Endodermal cell (in vitro differentiated cells): ENCODE measurements around the gene OBSCN. TPM values are rescaled to one million over a fixed set of nuclear protein-coding genes. Genes with fewer than 3 reads are reported as not detected.

ENCODE experiments used
- DNase-seq: peaks from one replicate; pipeline ENCODE4 v3.0.0-alpha.2; 2017
- H3K27ac ChIP-seq: 2 replicates; pipeline ENCODE4 v1.5.1; 2013; ENCODE audit warnings: mild to moderate bottlenecking, low read depth, low read length, moderate library complexity
- H3K27me3 ChIP-seq: 2 replicates; pipeline ENCODE4 v1.6.1; 2013; ENCODE audit warnings: mild to moderate bottlenecking, low read length, moderate library complexity; ENCODE audit not compliant: insufficient read depth, control insufficient read depth, poor library complexity, severe bottlenecking
- H3K36me3 ChIP-seq: 2 replicates; pipeline ENCODE4 v1.7.0; 2013; ENCODE audit warnings: mild to moderate bottlenecking, low read length, moderate library complexity; ENCODE audit not compliant: control insufficient read depth, insufficient read depth
- H3K4me1 ChIP-seq: one replicate; pipeline ENCODE4 v1.7.0; 2013; ENCODE audit warnings: low read length; ENCODE audit not compliant: control insufficient read depth, insufficient read depth
- H3K4me3 ChIP-seq: 2 replicates; pipeline ENCODE4 v1.5.1; 2013; ENCODE audit warnings: mild to moderate bottlenecking, low read length, moderate library complexity
- H3K9ac ChIP-seq: 2 replicates; pipeline ENCODE4 v1.6.1; 2013; ENCODE audit warnings: mild to moderate bottlenecking, low read length, moderate library complexity; ENCODE audit not compliant: poor library complexity, severe bottlenecking; ENCODE audit errors: extremely low read depth
- H3K9me3 ChIP-seq: 2 replicates; pipeline ENCODE4 v1.6.1; 2013; ENCODE audit warnings: mild to moderate bottlenecking, low read length, moderate library complexity; ENCODE audit not compliant: control insufficient read depth
- H3K27ac Mint-ChIP-seq: 2 replicates; pipeline ENCODE4 v1.8.0; 2020; ENCODE audit warnings: mixed read lengths
- H3K27me3 Mint-ChIP-seq: 2 replicates; pipeline ENCODE4 v1.8.0; 2021; ENCODE audit warnings: mild to moderate bottlenecking, mixed read lengths; ENCODE audit not compliant: insufficient read depth
- H3K36me3 Mint-ChIP-seq: 2 replicates; pipeline ENCODE4 v1.8.0; 2020; ENCODE audit warnings: low read depth, mixed read lengths
- H3K4me1 Mint-ChIP-seq: 2 replicates; pipeline ENCODE4 v1.8.0; 2020; ENCODE audit warnings: mixed read lengths
- H3K4me3 Mint-ChIP-seq: 2 replicates; pipeline ENCODE4 v1.8.0; 2020; ENCODE audit warnings: mild to moderate bottlenecking, moderate library complexity, mixed read lengths
- H3K9me3 Mint-ChIP-seq: 2 replicates; pipeline ENCODE4 v1.8.0; 2020; ENCODE audit warnings: mild to moderate bottlenecking, mixed read lengths
- WGBS, 2 experiments: methylation state at CpG; one replicate each; pipeline versions ENCODE4 v1.1.5 to v1.1.7; 2013; ENCODE audit warnings: missing lambda C conversion rate in 2 of 2, mixed read lengths in 1 of 2; ENCODE audit not compliant: insufficient coverage in 1 of 2, insufficient read length in 1 of 2; 5-methylcytosine and 5-hydroxymethylcytosine counted together
- total RNA-seq, 2 donors: library from RNA; stranded (reverse); fragmentation: NEBNext Ultra II Directional in 1 of 2; extraction: Animal tissue kit (Norgen Biotek cat#: 25700) in 1 of 2; gene quantifications; 2 replicates in 1 of 2; 3 replicates in 1 of 2; pipeline ENCODE4 v1.2.1, GENCODE V29; 2021
- TF ChIP-seq, protein P1 (sequence below): fragments of 200-600 bp; sonication (generic); conservative IDR thresholded peaks from 2 replicates; pipeline ENCODE4 v1.5.0; 2021; ENCODE audit warnings: antibody characterized with exemption, mild to moderate bottlenecking

Gene OBSCN
- total RNA-seq, 2 donors from 2014 or later: 53.7 to 68.9 TPM

DNA sequence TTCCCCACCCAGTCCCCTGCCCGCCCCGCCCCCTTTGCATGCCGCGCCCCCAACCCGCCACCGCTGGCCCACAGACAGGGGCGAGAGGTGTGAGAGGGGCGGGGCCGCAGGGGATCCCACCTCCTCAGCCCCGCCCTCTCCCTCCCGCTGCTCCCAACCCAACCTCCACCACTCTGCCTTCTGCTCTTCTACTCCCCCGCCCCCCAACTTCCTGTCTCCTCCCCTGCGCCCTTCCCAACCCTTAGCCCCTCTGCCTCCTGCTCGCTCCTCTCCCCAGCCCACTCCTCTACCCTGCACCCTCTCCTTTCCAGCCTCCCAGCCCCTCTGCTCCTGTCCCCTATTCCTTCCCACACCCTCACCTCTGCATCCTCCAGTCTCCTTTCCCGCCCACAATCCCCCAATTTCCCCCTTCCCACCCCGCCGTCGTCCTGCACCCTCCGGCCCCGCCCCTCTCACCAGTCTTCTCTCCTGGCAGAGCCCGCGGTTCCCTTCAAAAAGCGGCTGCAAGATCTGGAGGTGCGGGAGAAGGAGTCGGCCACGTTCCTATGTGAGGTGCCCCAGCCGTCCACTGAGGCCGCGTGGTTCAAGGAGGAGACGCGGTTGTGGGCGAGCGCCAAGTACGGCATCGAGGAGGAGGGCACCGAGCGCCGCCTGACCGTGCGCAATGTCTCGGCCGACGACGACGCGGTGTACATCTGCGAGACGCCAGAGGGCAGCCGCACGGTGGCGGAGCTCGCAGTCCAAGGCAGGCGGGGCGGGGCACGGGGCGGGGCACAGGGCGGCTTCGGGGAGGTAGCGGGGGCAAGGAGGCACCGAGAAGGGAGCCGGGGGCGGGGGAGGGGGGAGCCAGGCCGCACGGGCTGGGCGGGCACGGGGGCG, 5.4 kb downstream of the OBSCN start:
- Mint-ChIP-seq H3K9me3 (peaks cover 2% of the 10 kb centered on the region), H3K4me1 (peaks cover 7% of the 10 kb centered on the region), H3K27me3 (peaks cover 32% of the 10 kb centered on the region), H3K27ac (peak overlapping the region; percentile 90), H3K4me3 (peak overlapping the region; percentile 76), H3K36me3 (peaks cover 18% of the 10 kb centered on the region)
- Histone ChIP-seq H3K4me3 (peak overlapping the region; percentile 82), H3K9me3 (no peaks in the 10 kb centered on the region), H3K27me3 (no peaks in the 10 kb centered on the region), H3K27ac (peak overlapping the region; percentile 17), H3K9ac (peak overlapping the region; percentile 66), H3K4me1 (peaks cover 5% of the 10 kb centered on the region), H3K36me3 (peaks cover 6% of the 10 kb centered on the region)
- peak; percentile 97 for DNase-seq
- WGBS, 2 experiments: 1 to 2% methylated on average over 15 to 62 of the region's 67 CpGs
- TF ChIP-seq, protein P1, sequence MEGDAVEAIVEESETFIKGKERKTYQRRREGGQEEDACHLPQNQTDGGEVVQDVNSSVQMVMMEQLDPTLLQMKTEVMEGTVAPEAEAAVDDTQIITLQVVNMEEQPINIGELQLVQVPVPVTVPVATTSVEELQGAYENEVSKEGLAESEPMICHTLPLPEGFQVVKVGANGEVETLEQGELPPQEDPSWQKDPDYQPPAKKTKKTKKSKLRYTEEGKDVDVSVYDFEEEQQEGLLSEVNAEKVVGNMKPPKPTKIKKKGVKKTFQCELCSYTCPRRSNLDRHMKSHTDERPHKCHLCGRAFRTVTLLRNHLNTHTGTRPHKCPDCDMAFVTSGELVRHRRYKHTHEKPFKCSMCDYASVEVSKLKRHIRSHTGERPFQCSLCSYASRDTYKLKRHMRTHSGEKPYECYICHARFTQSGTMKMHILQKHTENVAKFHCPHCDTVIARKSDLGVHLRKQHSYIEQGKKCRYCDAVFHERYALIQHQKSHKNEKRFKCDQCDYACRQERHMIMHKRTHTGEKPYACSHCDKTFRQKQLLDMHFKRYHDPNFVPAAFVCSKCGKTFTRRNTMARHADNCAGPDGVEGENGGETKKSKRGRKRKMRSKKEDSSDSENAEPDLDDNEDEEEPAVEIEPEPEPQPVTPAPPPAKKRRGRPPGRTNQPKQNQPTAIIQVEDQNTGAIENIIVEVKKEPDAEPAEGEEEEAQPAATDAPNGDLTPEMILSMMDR: peak; percentile 69

GRCh38 chr1:228213917-228214808, 6.3 kb downstream of the OBSCN start:
- Histone ChIP-seq H3K4me3 (peak overlapping the region; percentile 73), H3K9me3 (no peaks in the 10 kb centered on the region), H3K36me3 (peaks cover 15% of the 10 kb centered on the region), H3K4me1 (peaks cover 5% of the 10 kb centered on the region), H3K27me3 (no peaks in the 10 kb centered on the region), H3K27ac (no peak overlapping the region), H3K9ac (no peak overlapping the region)
- TF ChIP-seq, protein P1: no peak
- H3K27ac Mint-ChIP-seq: no peak overlapping the region
- WGBS, 2 experiments: 31 to 72% methylated on average over 22 to 48 of the region's 48 CpGs
- H3K36me3 Mint-ChIP-seq: peaks cover 26% of the 10 kb centered on the region
- H3K4me1 Mint-ChIP-seq: peaks cover 7% of the 10 kb centered on the region
- peaks cover 2% of the 10 kb centered on the region for H3K9me3 Mint-ChIP-seq
- DNase-seq: no peak
- peak overlapping the region; percentile 76 for H3K4me3 Mint-ChIP-seq
- H3K27me3 Mint-ChIP-seq: peaks cover 28% of the 10 kb centered on the region

DNA sequence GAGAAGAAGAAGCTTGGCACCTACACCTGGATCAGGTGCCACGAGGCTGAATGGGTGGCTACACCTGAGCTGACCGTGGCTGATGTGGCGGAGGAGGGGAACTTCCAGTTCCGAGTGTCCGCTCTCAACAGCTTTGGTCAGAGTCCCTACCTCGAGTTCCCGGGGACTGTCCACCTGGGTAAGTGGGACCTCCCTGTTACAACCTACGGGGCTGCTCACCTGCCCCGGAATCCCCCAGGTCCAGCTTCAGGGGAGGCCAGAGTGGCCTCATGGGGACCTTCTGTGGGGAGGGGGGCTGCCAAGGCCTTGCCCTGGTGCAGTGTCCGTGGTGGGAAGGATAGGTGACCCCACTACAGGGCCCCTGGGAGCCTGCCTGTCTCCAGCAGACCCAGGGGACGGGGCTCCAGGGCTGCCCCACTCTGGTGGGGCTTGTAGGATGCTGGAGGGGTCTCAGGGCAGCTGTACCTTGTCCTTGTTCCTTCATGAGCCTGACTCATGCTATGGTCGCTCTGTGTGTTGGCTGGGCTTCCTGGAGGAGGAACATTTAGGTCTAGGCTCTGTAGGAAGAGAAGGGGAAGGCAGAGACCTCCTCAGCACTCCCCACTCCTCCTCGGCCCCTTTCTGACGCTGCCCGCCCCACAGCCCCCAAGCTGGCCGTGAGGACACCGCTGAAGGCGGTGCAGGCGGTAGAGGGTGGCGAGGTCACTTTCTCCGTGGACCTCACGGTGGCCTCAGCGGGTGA, 7.2 kb downstream of the OBSCN start:
- no peaks in the 10 kb centered on the region for H3K9me3 ChIP-seq
- Mint-ChIP-seq H3K36me3 (peaks cover 35% of the 10 kb centered on the region), H3K9me3 (peaks cover 2% of the 10 kb centered on the region), H3K4me1 (peaks cover 7% of the 10 kb centered on the region), H3K27me3 (peaks cover 23% of the 10 kb centered on the region), H3K27ac (no peak overlapping the region), H3K4me3 (peak overlapping the region; percentile 76)
- H3K4me1 ChIP-seq: peaks cover 5% of the 10 kb centered on the region
- DNase-seq: no peak
- H3K36me3 ChIP-seq: peaks cover 24% of the 10 kb centered on the region
- TF ChIP-seq, protein P1: no peak
- H3K9ac ChIP-seq: no peak overlapping the region
- WGBS, 2 experiments: 92 to 95% methylated on average over 7 to 23 of the region's 23 CpGs
- no peak overlapping the region for H3K4me3 ChIP-seq
- H3K27me3 ChIP-seq: no peaks in the 10 kb centered on the region
- H3K27ac ChIP-seq: no peak overlapping the region
